HG03095 (cell line): ENCODE measurements around the gene REXO1.

Source experiments
- ATAC-seq: cut with Tn5 transposase; IDR thresholded peaks from one replicate; pipeline ENCODE4 v1.9.1; 2021; ENCODE audit warnings: moderate library complexity; ENCODE audit not compliant: unreplicated experiment

REXO1 gene

GRCh38 chr19:1794424-1795172 lies 53.7 kb downstream of the REXO1 start:
- ATAC-seq = no peak

DNA sequence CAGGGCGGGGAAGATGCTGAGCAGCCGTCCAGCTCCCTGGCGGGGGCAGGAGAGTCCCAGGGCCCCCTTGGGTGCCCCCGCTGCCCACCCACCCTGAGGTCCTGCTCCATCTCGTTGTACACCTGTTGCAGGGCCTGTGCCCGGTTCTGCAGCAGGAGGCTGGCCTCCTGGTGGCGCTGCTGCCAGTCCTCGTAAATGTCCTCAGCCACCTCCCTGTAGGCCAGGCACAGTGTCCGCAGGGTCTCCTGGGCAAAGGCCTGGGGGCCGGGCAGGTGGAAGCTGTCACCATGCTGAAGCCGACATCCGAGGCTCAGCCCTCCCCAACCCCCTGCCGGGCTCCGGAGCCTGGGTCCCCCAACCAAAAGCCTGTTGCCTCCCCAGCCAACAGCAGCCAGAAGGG lies 56.4 kb downstream of the REXO1 start:
- no peak for ATAC-seq

DNA sequence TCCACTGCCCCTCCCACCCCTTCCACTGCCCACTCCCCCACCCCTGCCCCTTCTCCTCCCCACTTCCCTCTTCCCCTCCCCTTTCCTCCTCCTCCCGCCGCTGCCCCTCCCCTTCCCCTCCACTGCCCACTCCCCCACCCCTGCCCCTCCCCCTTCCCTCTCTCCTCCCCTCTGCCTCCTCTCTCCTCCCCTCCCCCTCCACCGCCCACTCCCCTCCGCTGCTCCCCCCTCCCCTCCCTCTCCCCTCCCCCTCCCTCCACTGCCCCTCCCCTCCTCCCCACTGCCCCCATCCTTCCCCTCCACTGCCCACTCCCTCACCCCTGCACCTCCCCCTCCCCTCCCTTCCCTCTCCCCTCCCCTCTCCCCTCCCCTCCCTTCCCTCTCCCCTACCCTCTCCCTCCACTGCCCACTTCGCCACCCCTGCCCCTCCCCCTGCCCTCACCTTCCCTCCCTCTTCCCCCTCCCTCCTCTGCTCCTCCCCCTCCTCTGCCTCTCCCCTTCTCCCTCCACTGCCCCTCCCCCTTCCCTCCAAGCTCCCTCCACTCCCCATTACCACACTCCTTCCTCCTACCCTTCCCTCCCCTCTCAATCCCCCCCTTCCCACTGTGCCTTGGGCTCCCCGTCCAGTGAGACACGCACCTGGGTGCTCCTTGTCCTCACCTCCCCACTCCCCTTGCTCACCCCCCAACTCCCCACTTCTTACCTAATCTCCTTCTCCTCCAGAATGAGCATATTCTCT lies 58.1 kb downstream of the REXO1 start:
- ATAC-seq = no peak

- no peak for ATAC-seq
These were observed 58.8 kb downstream of the REXO1 start for GRCh38 chr19:1789261-1790041.

DNA sequence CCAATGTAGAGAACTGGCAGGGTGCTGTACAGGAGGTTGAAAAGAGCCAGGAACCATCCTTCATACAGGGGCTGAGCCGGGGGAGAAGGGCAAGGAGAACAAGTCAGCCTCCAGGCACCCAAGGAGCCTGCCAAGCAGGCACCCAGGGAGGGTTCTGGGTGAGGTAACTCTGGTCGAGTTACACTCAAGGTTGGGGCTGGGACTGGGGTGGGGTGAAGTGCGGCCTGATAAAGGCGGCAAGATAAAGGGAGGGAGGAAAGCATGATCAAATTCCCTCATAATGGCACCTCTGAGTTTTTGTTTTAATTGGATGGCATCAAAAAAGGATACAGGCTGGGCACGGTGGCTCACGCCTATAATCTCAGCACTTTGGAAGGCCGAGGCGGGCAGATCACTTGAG lies 61.2 kb downstream of the REXO1 start:
- ATAC-seq = no peak

DNA sequence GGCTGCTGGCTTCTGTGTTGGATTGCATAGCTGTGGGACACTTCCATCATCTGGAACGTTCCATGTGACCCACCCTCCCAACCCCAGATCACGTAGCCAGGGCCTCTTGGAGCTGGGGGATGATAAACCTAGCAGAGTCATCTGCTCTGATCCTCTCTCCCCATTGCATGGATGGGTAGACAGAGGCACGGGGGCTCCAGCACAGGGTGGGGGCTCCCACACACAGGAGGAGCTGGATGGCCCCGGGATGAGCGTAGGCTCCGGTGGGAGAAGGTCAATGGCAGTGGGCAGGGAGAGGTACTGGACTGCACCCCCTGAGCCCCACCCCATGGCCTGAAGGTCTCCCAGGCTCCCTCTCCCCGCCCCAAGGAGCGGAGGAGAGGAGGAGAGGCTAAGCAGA lies 61.6 kb downstream of the REXO1 start:
- no peak for ATAC-seq

GRCh38 chr19:1785310-1785709 lies 63.0 kb downstream of the REXO1 start:
- ATAC-seq = no peak

- ATAC-seq = no peak
These were observed 64.4 kb downstream of the REXO1 start for GRCh38 chr19:1783874-1784273.

- ATAC-seq = no peak
These were observed 64.9 kb downstream of the REXO1 start for GRCh38 chr19:1783354-1783753.

GRCh38 chr19:1782521-1782920 lies 65.8 kb downstream of the REXO1 start:
- ATAC-seq = no peak

- ATAC-seq = no peak
These were observed 67.9 kb downstream of the REXO1 start for GRCh38 chr19:1780272-1780958.

GRCh38 chr19:1779574-1779973 lies 68.7 kb downstream of the REXO1 start:
- ATAC-seq = no peak

GRCh38 chr19:1777149-1777548 lies 71.1 kb downstream of the REXO1 start:
- ATAC-seq = no peak

DNA sequence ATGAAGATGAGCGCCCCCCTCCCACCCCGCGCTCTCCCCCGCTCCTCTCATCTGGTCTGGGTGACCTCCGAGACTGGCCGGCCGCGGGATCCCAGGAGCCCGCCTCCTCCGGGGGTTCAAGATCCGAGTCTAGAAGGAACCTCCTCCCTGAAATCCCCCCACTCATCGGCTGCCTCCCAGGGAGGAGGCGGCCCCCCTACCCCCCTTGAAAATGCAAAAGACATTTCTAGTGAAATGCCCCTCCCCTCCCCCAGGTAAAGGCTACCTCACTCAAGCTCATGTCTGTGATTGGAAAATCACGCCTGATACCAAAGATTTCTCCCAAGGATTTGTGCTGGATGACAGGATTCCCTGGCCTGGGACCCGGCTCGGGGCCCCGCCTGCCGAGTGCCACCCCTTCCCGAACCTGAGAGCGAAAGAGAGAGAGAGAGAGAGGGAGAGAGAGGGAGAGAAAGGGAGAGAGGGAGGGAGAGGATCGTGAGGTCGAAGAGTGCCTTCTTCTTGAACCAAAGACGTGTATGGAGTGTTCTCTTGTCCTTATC lies 71.6 kb downstream of the REXO1 start:
- no peak for ATAC-seq

DNA sequence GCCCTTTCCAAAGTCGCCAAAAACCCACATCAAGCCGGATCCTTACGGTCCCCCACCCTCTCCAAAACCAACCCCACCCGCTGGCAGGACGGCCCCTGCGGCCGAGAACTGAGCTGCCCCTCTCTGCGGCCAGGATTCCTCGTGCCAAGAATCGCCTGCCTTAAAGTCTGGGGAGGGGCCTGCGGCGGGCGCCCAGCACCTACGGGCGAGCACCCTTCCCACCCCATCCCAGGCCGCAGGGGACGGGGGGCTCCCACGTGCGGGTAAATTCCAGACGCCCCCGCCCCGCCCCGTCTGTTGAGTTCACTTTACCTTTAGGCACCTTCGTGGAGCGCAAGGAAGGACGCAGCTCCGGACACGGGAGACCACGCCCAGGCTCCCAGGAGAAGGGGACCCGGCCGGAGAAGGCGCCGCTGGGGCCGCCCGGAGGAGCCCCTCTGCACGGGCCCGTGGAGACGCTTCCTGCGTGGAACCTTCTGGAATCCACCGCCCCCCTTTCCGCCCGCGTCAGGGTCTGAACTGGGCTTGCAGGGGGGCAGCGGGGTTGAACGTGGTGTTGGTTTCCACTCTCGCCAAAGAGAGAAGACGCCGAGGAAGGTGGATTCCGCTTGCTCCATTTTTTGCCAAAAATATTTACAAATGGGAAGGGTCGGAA lies 72.2 kb downstream of the REXO1 start:
- no peak for ATAC-seq

DNA sequence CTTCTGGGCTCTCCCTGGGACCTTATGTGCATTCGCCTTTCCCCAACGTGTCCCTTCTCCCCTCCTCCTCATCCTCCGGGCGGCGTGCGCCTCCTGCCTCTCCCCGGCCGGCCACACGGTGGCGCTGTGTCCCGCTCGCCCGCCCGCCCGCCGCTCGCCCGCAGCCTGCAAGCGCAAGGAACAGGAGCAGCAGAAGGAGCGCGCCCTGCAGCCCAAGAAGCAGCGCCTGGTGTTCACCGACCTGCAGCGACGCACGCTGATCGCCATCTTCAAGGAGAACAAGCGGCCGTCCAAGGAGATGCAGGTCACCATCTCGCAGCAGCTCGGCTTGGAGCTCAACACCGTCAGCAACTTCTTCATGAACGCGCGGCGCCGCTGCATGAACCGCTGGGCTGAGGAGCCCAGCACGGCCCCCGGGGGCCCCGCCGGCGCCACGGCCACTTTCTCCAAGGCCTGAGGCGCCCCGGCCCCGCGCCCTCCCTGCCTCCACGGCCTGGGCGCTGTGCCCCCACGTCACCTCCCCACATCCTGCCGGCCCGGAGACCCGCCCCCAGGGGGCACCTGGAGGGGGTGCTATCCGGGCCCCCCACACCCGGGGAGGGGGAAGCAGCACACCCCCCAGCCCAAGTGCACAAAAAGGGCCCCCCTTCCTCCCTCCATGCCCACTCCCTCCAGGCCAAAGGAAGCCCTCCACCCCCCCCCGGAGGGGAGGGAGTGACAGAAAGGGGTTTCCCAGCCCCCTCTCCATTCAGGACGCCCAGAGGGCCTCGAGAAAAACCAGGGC lies 73.1 kb downstream of the REXO1 start:
- no peak for ATAC-seq

DNA sequence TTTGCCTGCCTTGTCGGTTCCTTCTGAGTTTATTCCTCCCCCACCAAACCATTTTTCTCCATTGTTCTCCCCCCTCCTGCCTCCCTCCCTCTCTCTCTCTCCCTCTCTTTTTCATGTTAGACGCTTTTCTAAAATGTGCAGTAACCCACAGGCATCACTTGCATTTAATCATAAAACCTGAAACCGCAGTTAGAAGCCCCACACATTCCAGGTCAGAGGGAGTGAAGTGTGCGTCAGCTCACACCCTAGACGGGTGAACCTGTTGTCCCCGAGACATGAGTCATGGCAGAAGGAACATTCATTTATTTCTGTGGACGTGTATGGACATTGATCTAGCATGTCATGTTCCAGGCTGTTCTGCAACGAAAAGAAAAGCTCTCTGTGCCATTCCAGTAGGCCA lies 75.1 kb downstream of the REXO1 start:
- ATAC-seq = no peak

DNA sequence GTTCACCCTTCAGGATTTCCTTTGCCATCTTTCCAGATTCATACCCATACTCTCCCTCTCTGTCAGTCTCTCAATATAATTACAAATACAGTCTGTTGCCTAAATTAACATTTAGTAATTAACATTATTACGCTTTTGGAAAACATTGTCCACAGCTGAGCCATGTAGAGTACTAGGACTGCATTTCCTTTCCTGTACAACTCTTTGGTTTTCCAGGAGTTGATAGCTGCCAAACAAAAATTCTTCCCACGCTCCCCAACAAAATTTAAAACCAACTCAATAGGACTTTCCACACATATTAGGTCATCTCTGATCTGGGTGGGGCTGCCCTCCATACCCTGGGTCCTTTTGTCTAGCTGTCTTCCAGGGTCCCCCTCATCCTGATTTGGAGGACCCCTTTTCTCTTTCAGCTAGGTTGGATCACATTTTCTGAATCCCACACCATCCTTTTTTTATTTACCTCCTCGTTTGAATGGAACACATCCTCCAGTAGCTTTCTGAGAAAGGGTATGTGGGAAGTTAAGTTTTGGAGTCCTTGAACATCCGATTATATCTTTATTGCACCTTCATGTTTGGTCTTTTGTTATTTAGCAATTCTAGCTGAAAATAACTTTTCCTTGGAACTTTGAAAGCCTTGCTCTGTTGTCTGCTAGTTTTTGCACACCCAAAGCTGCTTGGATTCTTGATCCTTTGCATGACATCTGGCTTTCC lies 77.3 kb downstream of the REXO1 start:
- no peak for ATAC-seq

DNA sequence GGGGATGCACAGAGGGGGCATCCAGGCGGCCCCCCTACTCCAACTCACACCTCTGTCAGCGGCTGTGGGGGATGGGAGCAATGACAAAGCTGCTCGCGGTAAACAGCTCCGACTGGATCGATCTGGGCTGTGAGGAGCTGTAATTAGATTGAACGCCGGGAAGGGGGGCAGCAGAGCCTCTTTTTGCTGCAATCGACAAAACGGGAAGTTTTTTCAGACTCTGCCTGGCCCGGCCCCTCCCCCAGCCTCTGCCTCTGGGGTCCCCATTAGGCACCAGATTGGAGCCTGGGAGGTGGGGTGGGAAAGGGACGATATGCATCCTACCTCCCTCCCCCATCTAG lies 78.7 kb downstream of the REXO1 start:
- no peak for ATAC-seq
